ENCODE data around the gene TYW5. TPM values are rescaled to one million over a fixed set of nuclear protein-coding genes. Genes with fewer than 3 reads are reported as not detected.

The TYW5 gene
- total RNA-seq, 4 donors from 2014 or later: 9.0 to 18.9 (median 11.1) TPM

- no peaks in the 10 kb centered on the region for H3K9me3 ChIP-seq
- H3K27me3 ChIP-seq: no peaks in the 10 kb centered on the region
- H3K27ac ChIP-seq: no peak overlapping the region
- TF ChIP-seq CTCF (IDR thresholded peaks at IDR 0.05) (no peak), POLR2A (IDR thresholded peaks at IDR 0.05) (no peak)
- no peak overlapping the region for H3K4me3 ChIP-seq (replicated peaks in 1 of 3)
- intact Hi-C loops (cut with DNase I): no loop called here
- no peak for DNase-seq
- H3K36me3 ChIP-seq: peaks cover 11 to 16% of the 10 kb centered on the region in 2 donors
- H3K4me1 ChIP-seq: no peaks in the 10 kb centered on the region
Observed at GRCh38 chr2:199946836-199947235, 8.5 kb downstream of the TYW5 start.

DNA sequence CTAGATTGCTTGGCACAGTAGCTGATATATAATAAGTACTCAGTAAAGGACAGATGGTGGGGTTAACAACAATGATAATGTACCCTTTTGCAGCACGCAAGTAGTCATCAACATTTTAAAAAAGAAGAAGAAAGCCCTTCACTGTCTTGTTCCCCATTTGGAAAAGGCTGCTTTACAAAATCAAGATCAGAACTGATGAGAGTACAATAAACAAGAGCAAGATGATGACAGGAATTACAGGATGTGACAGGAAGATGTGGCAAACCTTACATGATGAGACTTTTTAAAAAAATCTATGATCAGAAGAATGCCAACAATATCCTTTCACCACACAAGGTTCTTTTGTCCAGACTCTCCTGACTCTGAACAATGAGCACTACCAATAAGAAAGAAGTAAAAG is 9.1 kb downstream of the TYW5 start:
- Histone ChIP-seq H3K36me3 (peaks cover 11 to 16% of the 10 kb centered on the region in 2 donors), H3K9me3 (no peaks in the 10 kb centered on the region), H3K27ac (no peak overlapping the region), H3K4me3 (replicated peaks in 1 of 3) (no peak overlapping the region), H3K4me1 (no peaks in the 10 kb centered on the region), H3K27me3 (no peaks in the 10 kb centered on the region)
- intact Hi-C loops (cut with DNase I): no loop called here
- DNase-seq: no peak
- TF ChIP-seq POLR2A (IDR thresholded peaks at IDR 0.05) (no peak), CTCF (IDR thresholded peaks at IDR 0.05) (no peak)
- WGBS, 2 donors: 90 to 98% methylated on average over 1 of the region's 1 CpG

DNA sequence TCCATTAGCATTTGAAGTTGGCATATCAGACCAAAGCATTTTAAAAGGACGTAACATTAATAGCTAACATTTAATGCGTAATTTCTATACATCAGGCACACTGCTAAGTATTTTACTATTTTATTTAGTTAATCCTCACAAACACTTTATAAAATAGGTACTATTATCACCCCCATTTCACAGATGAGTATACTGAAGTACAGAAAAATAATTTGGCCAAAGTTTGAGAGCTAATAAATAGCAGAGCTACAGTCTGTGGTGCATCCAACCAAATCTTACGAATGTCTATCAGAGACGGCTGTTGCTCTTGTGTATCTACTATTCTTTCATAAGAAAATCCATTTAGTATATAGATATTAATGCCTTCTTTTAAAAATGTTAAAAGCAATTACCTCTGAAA is 11.9 kb downstream of the TYW5 start:
- TF ChIP-seq CTCF (IDR thresholded peaks at IDR 0.05) (no peak), POLR2A (IDR thresholded peaks at IDR 0.05) (no peak)
- Histone ChIP-seq H3K36me3 (peaks cover 17 to 22% of the 10 kb centered on the region in 2 donors), H3K4me3 (replicated peaks in 1 of 3) (no peak overlapping the region), H3K9me3 (no peaks in the 10 kb centered on the region), H3K27ac (no peak overlapping the region), H3K4me1 (no peaks in the 10 kb centered on the region), H3K27me3 (no peaks in the 10 kb centered on the region)
- DNase-seq: no peak
- WGBS, 2 donors: 94 to 96% methylated on average over 4 of the region's 4 CpGs
- intact Hi-C loops (cut with DNase I): no loop called here

DNA sequence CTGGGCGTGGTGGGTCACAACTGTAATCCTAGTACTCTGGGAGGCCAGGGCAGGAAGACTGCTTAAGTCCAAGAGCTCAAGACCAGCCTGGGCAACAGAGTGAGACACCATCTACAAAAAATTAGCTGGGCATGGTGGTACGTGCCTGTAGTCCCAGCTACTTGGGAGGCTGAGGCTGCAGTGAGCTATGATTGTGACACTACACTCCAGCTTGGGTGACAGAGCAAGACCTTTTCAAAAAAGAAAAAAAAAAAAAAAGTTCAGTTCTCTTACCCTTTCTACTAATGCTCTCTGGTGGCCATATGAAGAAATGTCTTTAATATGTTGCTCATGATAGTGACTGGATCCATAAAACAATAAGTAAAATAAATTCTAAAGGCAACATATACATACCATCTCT is 14.9 kb downstream of the TYW5 start:
- Histone ChIP-seq H3K4me1 (no peaks in the 10 kb centered on the region), H3K9me3 (no peaks in the 10 kb centered on the region), H3K4me3 (replicated peaks in 1 of 3) (no peak overlapping the region), H3K27me3 (no peaks in the 10 kb centered on the region), H3K36me3 (peaks cover 15 to 17% of the 10 kb centered on the region in 2 donors), H3K27ac (no peak overlapping the region)
- WGBS, 2 donors: 84 to 92% methylated on average over 2 of the region's 2 CpGs
- DNase-seq: no peak
- TF ChIP-seq POLR2A (IDR thresholded peaks at IDR 0.05): no peak
- TF ChIP-seq CTCF (IDR thresholded peaks at IDR 0.05): peak in 1 of 6 experiments; percentile 8
- intact Hi-C loops (cut with DNase I): no loop called here

DNA sequence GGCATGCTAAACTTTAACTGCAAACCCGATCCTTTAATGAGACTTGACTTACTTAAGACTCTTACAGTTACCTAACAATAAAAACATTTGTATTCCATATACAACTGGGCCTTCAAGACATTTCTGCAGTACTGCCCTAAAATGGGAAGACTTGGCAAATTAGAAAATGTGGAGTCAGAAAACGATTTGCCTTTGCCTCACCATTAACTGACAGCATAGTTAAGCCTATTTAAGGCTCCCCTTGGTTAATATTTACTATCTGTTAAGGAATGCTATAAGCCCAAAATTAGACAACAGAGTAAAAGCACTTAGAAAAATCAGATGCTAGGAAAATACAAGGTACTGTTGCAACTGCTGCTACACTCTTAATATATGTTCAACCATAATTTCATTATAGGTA is 18.7 kb downstream of the TYW5 start:
- intact Hi-C loops (cut with DNase I): no loop called here
- Histone ChIP-seq H3K4me1 (no peaks in the 10 kb centered on the region), H3K36me3 (peaks cover 28 to 29% of the 10 kb centered on the region in 2 donors), H3K27me3 (no peaks in the 10 kb centered on the region), H3K4me3 (replicated peaks in 1 of 3) (no peak overlapping the region), H3K9me3 (no peaks in the 10 kb centered on the region), H3K27ac (no peak overlapping the region)
- no peak for DNase-seq
- TF ChIP-seq POLR2A (IDR thresholded peaks at IDR 0.05) (no peak), CTCF (IDR thresholded peaks at IDR 0.05) (no peak)
- 73 to 82% methylated on average over 2 of the region's 2 CpGs for WGBS, 2 donors
